OCI-LY7 (cell line): ENCODE measurements around the gene MBL2.

ENCODE experiments used
- CTCF ChIP-seq: fragments of 200-600 bp; sonication (generic); conservative IDR thresholded peaks from 2 replicates; pipeline ENCODE4 v1.5.1; 2014; ENCODE audit warnings: mild to moderate bottlenecking, antibody characterized with exemption, low read length, moderate library complexity, mixed read lengths
- EZH2phosphoT487 ChIP-seq: fragments of 200-600 bp; sonication (generic); IDR thresholded peaks from 2 replicates; pipeline ENCODE4 v1.6.1; 2018; ENCODE audit warnings: low read depth, borderline replicate concordance, mild to moderate bottlenecking, mixed run types, antibody characterized with exemption, low read length, moderate library complexity, mixed read lengths

- TF ChIP-seq CTCF = no peak
- TF ChIP-seq EZH2phosphoT487 = no peak
Observed at GRCh38 chr10:52811776-52812175, 39.2 kb upstream of the MBL2 start.
